ENCODE measurements around the gene WDR55. TPM values are rescaled to one million over a fixed set of nuclear protein-coding genes. Genes with fewer than 3 reads are reported as not detected.
"Not testable (repeated sequence)": the region's sequence is repeated elsewhere in the genome, so short reads cannot be mapped to it uniquely, and the experiment has no call there.

Gene WDR55, protein sequence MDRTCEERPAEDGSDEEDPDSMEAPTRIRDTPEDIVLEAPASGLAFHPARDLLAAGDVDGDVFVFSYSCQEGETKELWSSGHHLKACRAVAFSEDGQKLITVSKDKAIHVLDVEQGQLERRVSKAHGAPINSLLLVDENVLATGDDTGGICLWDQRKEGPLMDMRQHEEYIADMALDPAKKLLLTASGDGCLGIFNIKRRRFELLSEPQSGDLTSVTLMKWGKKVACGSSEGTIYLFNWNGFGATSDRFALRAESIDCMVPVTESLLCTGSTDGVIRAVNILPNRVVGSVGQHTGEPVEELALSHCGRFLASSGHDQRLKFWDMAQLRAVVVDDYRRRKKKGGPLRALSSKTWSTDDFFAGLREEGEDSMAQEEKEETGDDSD
- total RNA-seq = 43.3 and 58.7 TPM in 2 replicates

- peak; percentile 86 for DNase-seq (ENCODE audit: low read depth)
Observed at GRCh38 chr5:140664359-140665119, at the start of gene WDR55. WDR55 (plus strand) TSS chr5:140664904; CDS start chr5:140664913, 9 bp downstream.

DNA sequence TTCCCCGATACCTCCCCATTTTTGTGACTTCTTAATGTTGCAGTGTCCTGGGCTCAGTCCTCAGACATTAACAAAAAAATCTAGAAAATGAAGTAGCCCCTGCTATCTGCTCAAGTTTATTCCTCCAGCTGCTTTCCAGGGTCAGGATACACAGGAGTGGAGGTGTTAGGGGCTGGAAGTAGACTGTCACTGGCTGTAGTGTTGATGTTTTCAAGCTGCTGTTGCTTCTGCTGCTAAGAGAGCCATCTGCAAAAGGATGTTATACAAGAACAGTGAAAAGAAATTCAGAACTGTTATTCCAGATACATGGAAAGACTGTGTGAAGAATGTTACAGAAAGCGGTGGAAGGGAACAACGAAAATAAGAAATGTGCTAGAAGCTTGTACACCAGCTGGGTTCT, 42.4 kb upstream of the WDR55 start:
- DNase-seq (ENCODE audit: low read depth) = no peak

DNA sequence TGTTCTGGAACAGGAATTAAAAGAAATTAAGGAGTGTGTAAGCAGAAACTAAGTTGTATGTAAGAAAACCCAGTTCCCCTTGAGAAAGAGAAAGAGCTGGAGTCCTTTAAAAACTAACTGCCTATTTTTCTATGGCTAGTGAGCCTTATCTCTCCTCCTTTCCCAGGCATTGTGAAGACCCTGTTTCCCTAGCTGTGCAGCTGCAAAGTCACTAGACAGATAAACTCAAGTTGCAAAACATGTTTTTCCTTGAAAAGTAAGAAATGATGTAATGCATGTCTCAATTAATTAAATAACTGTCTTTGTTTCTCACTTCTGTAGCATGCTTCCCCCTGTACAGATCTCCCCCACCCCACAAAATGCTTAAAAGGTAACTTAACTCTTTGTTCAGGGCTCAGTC, 41.6 kb upstream of the WDR55 start:
- DNase-seq (ENCODE audit: low read depth) = not testable (repeated sequence)

GRCh38 chr5:140624886-140625285, 39.8 kb upstream of the WDR55 start:
- not testable (repeated sequence) for DNase-seq (ENCODE audit: low read depth)

DNA sequence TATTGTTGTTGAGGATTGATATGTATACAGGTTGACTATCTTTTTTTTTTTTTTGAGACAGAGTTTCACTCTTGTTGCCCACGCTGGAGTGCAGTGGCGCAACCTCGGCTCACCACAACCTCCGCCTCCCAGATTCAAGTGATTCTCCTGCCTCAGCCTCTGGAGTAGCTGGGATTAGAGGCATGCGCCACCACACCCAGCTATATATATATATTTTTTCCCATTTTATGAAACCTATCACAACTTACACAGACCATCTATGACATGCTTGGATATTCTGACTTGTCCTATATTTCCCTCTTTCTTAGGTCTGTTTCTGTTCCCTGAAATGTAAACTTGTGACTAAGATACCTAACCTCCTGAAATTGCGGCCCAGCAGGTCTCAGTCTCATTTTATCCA, 36.7 kb upstream of the WDR55 start:
- no peak for DNase-seq (ENCODE audit: low read depth)

DNA sequence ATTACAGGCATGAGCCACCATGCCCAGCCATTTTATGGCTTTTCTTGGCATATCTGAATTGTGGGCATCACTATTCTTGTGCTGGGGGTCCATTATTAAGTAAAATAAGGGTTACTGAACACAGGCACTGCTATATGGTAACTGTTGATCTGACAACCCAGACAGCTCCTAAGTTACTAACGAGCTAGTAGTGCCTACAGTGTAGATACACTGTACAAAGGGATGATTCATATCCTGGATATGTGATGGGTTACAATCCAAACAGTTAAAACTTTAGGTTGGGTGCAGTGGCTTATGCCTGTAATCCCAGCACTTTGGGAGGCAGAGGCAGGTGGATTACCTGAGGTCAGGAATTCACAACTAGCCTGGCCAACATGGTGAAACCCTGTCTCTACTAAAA, 36.0 kb upstream of the WDR55 start:
- DNase-seq (ENCODE audit: low read depth) = no peak

- peak; percentile 41 for DNase-seq (ENCODE audit: low read depth)
Observed at GRCh38 chr5:140630292-140631035, 34.2 kb upstream of the WDR55 start.

DNA sequence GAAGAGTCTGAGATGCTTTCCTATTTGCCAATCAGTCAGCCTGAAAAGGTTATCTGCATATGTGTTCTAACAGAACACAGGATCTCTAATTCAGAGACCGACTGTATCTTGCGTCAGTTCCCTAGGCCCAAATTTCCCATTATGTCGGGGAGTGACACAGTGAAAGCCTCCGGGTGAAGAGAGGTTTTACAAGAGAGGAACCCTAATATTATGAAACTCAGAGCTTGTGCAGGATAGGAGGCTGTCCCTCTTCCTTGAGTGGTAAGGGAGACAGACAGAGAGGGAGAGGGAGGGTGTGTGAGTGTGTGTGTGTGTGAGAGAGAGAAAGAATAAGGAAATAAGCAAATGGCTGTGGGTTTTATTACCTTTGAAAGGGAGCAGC, 33.7 kb upstream of the WDR55 start:
- no peak for DNase-seq (ENCODE audit: low read depth)

DNA sequence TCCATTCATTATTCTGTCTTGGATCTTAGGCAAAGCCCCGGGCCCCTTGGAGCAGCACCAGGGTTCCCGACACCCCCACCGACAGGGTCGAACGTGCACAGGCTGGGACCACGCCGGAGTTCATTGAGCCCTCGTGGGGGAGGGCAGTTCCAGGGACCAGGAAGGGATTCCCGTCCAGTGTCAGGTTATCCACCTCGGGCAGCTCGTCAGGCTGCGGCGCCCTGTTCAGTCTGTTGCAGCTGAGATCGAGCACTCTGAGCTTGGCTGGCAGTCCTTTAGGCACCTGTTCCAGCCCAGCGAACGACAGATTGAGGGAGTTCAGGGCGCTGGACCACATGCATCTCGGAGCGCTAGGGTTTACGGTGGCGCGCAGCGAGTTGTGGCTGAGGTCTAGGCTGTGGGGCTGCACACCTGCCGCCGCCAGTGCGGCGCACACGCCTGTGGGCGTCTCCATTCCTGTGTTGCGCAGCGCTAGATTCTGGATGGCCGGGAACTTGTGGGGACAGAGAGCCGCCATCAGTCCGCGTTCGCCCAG, 32.8 kb upstream of the WDR55 start:
- no peak for DNase-seq (ENCODE audit: low read depth)

DNA sequence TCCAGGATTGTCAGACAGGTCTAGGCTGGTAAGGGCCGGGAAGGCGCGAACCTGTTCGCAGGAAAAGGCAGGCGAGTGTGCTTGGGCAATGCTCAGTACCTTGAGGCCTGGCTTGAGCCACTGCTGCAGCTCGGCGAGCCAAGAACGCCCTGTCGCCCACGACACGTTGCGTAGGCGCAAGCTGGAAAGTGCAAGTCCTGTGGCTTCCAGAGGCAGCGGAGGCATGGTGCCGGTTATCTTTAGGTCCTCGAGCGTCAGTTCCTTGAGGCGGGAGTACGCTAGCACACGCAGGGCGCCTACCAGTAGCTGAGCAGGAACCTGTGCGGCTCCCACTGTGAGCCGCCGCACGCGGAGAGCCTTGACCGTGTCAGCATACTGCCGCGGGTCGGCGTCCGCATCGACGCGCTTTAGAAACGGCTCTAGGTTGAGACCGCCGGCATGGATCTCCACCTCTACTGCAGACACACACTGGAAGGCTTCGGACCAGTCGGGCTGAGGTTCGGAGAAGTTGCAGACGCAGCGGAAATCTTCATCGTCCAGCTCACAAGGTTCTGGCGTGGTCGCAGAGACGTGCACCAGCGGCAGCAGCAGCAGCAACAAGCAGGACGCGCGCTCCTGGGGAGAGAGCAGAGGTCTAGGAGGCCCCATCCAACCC, 32.2 kb upstream of the WDR55 start:
- DNase-seq (ENCODE audit: low read depth) = peak; percentile 23

GRCh38 chr5:140633021-140633471, 31.7 kb upstream of the WDR55 start, which contains the start of gene CD14:
CD14 (minus strand) TSS chr5:140633175; CDS start chr5:140633071, 104 bp downstream.
- peak; percentile 49 for DNase-seq (ENCODE audit: low read depth)

DNA sequence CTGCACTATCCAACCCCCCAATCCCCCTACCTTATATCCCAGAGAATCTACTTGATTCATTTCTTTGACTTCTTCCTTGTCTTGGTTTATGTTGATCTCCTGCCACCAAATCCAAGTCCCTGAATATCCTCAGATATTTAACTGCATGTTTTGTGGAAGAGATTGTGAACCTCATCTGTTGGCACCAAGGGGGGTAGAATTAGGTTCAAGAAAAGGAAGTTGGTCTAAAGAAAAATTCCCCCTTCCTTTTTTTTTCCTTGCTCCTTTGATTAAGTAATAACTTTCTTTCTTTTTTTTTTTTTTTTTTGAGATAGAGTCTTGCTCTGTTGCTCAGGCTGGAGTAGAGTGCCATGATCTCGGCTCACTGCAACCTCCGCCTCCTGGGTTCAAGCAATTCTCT, 31.2 kb upstream of the WDR55 start:
- no peak for DNase-seq (ENCODE audit: low read depth)

DNA sequence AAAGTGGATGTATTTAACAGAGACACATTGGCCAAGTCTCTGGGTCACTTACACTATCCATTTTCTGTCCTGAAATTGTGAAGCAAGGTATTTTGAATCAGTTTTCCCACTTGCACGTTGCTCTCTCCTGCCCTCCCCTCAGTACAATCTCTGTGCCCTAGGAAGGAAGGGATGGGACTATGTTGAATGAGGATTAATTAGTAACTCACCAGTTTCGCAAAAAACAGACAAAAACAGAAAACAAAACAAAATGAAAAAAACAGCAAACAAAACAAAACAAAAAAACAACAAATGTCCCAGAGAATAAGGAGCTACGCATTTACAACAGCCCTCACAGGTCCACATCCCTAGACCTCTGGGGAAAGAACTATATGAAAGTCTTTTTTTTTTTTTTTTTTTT, 30.6 kb upstream of the WDR55 start:
- DNase-seq (ENCODE audit: low read depth) = no peak

DNA sequence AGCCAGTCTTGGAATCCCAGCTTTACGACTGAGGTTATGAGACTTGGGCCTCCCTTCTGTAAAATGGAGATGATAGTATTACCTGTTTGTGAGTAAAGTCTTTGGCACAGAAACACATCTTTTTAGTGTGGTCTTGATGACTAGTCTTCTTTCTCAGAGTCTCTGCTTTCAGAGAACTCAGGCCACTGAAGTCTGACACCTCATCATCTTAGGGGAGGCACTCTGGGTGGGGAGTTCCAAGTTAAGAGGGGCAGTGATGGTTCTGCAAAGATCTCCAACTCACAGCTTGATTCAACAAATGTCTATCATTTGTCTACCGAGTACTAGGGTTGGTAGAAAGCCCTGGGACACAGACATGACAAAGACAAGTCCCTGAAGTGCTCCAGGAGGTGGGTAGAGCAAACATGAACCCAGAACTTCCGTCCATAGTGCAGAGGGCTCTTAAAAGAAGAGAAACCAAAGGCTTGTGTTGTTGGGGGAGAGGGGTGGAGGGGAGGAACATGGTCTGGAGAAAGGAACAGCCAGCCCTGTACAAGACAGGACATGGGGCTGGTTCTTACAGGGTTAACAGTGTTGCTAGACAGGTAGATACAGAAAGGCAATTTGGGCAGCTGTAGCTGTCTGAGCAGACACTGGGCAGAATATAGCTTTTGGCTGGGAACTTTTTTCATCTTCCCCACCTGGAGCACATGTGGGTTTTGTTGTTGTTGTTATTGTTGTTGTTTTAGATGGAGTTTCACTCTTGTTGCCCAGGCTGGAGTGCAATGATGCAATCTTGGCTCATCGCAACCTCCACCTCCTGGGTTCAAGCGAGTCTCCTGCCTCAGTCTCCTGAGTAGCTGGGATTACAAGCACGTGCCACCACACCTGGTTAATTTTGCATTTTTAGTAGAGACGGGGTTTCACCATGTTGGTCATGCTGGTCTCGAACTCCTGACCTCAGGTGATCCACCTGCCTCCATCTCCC, 29.1 kb upstream of the WDR55 start:
- no peak for DNase-seq (ENCODE audit: low read depth)

- DNase-seq (ENCODE audit: low read depth) = no peak
Observed at GRCh38 chr5:140637371-140638100, 27.2 kb upstream of the WDR55 start.

DNA sequence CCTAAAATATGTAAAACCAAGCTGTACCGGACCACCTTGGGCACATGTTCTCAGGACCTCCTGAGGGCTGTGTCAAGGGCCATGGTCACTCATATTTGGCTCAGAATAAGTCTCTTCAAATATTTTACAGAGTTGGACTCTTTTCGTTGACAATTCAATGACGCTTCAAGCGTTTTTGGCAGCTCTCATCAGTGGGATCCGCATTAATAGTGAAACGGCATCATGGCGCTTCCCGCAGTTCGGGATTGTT, 25.9 kb upstream of the WDR55 start:
- DNase-seq (ENCODE audit: low read depth) = not testable (repeated sequence)

- peak; percentile 90 for DNase-seq (ENCODE audit: low read depth)
Observed at GRCh38 chr5:140639148-140639981, 25.3 kb upstream of the WDR55 start, which contains the start of gene TMCO6. TMCO6 (plus strand) TSS chr5:140639451; CDS start chr5:140639528, 77 bp downstream.

DNA sequence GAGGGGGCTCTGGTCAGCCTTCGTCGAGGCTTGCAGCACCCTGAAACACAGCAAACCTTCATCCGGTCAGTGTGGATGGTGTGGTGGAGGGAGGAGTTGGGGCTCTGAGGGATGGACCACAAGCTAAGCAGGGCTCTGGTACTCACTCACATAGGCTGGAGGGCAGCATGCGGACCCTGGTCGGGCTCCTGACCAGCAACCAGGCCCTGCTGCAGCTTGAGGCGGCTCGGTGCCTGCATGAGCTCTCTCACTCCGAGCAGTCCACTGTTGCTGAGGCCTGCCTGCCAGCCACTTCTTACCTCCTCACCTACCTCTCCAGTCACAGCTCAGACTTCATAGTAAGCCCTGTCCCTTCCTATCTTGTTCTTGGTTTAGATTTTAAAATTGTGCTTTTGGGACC, 23.0 kb upstream of the WDR55 start:
- no peak for DNase-seq (ENCODE audit: low read depth)

DNA sequence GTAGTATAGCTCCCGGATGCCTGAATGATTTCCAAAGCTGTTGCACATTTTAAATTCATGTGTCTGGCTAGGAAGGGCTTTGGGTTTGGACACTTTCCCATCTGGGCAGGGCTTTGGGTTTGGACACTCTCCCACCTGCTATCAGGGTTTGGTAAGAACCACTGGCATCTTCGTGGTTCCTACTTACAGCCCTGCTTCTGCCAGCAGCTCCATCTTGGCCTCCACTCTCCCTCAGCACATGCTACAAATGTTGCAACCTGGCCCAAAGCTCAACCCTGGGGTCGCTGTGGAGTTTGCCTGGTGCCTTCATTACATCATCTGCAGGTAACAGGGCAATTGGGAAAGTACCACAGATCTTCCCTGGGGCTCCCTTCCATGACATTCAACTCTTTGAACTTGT, 22.0 kb upstream of the WDR55 start:
- peak; percentile 64 for DNase-seq (ENCODE audit: low read depth)

Measured in renal cortical epithelial cell (primary cell).